Cardiac fibroblast (primary cell): Measurements from ENCODE around the gene ZNHIT1.

Source experiments
- DNase-seq, 2 donors: peaks; one replicate each; pipeline versions ENCODE4 v3.0.0 to v3.0.0-alpha.2; 2010; ENCODE audit warnings: low read depth in 2 of 2
- H3K4me3 ChIP-seq, 2 donors: replicated peaks in 1 of 2; 1 replicate in 1 of 2; 2 replicates in 1 of 2; pipeline ENCODE4 v1.5.1; 2011; ENCODE audit warnings: low read depth in 2 of 2, low read length in 2 of 2, mild to moderate bottlenecking in 2 of 2, moderate library complexity in 1 of 2
- CTCF ChIP-seq: IDR thresholded peaks from one replicate; pipeline ENCODE4 v1.5.1; 2011; ENCODE audit warnings: low read depth, mild to moderate bottlenecking, low read length, inconsistent platforms

The ZNHIT1 gene

DNA sequence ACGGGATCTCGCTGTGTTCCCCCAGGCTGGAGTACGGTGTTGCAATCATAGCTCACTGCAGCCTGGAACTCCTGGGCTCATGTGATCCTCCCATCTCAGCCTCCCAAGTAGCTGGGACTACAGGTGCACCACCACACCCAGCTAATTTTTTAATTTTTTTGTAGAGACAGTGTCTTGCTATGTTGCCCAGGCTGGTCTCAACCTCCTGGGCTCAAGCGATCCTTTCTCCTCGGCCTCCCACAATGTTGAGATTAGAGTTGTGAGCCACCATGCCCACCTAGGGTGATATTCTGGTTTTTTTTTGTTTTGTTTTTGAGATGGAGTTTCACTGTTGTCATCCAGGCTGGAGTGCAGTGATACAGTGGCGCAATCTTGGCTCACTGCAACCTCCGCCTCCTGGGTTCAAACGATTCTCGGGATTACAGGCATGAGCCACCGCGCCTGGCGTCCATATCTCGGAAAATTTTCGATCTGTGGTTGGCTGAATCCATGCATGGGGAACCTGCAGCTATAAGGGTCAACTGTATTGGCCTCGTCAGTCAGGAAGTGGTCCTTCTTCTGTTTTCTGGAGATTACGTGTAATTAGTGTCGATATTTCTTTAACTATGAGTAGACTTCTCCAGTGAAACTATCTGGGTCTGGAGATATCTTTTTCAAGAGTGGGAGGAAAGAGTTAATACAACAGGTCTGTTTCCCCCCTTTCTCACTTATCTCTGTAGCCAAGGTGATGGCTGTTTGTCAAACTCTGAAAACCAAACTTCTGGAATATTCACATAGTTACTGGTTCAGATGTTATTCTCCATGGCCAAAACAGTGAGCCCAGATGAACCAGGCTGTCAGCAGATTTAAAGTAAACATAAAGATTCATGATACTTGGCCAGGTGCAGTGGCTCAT lies 47.9 kb downstream of the ZNHIT1 start:
- no peak for TF ChIP-seq CTCF
- no peak overlapping the region for H3K4me3 ChIP-seq
- no peak for DNase-seq

DNA sequence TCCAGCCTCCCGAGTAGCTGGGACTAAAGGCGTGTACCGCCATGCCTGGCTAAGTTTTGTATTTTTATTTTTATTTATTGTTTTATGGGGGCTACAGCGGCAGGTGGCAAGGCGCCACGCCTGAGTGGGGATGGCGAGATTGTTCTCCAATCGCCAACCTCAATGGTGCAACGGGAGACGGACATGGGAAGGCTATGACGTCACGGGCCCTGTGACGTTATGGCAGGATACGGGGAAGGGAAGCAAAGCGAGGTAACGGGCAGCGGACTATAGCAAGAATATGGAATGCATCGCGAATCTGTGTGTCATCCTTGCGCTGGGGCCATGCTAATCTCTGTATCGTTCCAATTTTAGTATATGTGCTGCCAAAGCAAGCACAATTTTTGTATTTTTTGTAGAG lies 51.7 kb downstream of the ZNHIT1 start:
- TF ChIP-seq CTCF: no peak
- no peak for DNase-seq
- H3K4me3 ChIP-seq: no peak overlapping the region

GRCh38 chr7:101271021-101271420 lies 53.1 kb downstream of the ZNHIT1 start:
- no peak overlapping the region for H3K4me3 ChIP-seq
- TF ChIP-seq CTCF: no peak
- DNase-seq: no peak

DNA sequence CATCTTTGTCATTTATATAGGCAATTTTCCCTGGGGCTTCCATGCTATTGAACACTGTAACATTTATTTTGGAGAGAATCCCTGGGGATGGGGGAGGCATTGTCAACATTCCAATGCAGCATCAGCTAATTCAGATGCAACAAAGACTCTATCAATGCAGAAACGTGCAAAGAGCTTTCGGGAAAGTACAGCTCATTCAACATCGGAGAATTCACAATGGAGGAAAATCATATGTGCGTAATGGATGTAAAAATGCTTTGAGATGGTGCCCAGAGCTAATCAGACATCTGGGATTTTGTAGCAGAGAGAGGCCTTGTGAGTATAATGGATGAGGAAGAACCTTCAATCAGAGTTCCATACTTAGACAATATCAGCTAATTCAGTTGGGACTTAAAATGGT lies 55.2 kb downstream of the ZNHIT1 start:
- no peak for TF ChIP-seq CTCF
- no peak for DNase-seq
- H3K4me3 ChIP-seq: no peak overlapping the region
